ENCODE measurements around the gene LMAN1L.
A peak's percentile ranks its signal among the peaks of the same experiment; 100 is the strongest.

GRCh38 chr15:74781431-74782258 is 31.0 kb upstream of the LMAN1L start, which contains the start of gene CSK:
- TF ChIP-seq POLR2AphosphoS5 (IDR thresholded peaks at IDR 0.05; ENCODE audit: low read depth, low read length) = peak; percentile 45
- TF ChIP-seq TAF1 (IDR thresholded peaks at IDR 0.05; ENCODE audit: borderline replicate concordance, insufficient read depth, low read length) = 0 out of 2 replicates have a peak, but pooled peaks have one; percentile 32
- 0 out of 4 replicates have a peak, but pooled peaks of 1 of the 2 experiments have one; percentile 43 for TF ChIP-seq REST (IDR thresholded peaks at IDR 0.05; ENCODE audit: insufficient read depth in 1 of 2, low read depth in 2 of 2, low read length in 2 of 2)
- TF ChIP-seq SIN3A (IDR thresholded peaks at IDR 0.05; ENCODE audit: borderline replicate concordance, insufficient read depth, low read length) = peak; percentile 68; the same call in 1 of the 2 replicates
